HL-60 (cell line): Measurements from ENCODE around the gene ZNF503.

Experiments
- DNase-seq, 2 experiments: peaks; one replicate each; pipeline ENCODE4 v3.0.0-alpha.2; 2010 to 2020; ENCODE audit warnings: low read depth in 1 of 2, low spot score in 1 of 2
- H3K27ac ChIP-seq: fragments of 250-450 bp; sonication (Bioruptor Pico); replicated peaks from 2 replicates; pipeline ENCODE4 v1.5.1; 2020; ENCODE audit warnings: mild to moderate bottlenecking, moderate library complexity
- H3K27me3 ChIP-seq: fragments of 250-450 bp; sonication (Bioruptor Pico); 2 replicates; pipeline ENCODE4 v1.5.1; 2021; ENCODE audit warnings: mild to moderate bottlenecking, moderate library complexity; ENCODE audit not compliant: insufficient read depth, poor library complexity, severe bottlenecking
- H3K4me3 ChIP-seq: replicated peaks from 2 replicates; pipeline ENCODE4 v1.5.1; 2011; ENCODE audit warnings: mild to moderate bottlenecking, control low read depth, low read length; ENCODE audit not compliant: insufficient read depth
- GABPA ChIP-seq: IDR thresholded peaks from 2 replicates; pipeline ENCODE4 v1.6.1; 2012; ENCODE audit warnings: low read depth
- POLR2AphosphoS5 ChIP-seq: IDR thresholded peaks from 2 replicates; pipeline ENCODE4 v1.6.1; 2012; ENCODE audit warnings: low read depth
- SPI1 ChIP-seq: IDR thresholded peaks from 2 replicates; pipeline ENCODE4 v1.6.1; 2012; ENCODE audit warnings: low read depth, mild to moderate bottlenecking, borderline replicate concordance
- TF ChIP-seq, protein P1 (sequence below): IDR thresholded peaks from one replicate; pipeline ENCODE4 v1.5.1; 2011; ENCODE audit warnings: low read length, control low read depth, inconsistent platforms; ENCODE audit not compliant: insufficient read depth
- TF ChIP-seq, protein P2 (sequence below): IDR thresholded peaks from 2 replicates; pipeline ENCODE4 v1.6.1; 2012; ENCODE audit warnings: low read depth; ENCODE audit not compliant: insufficient replicate concordance

Gene ZNF503

GRCh38 chr10:75433216-75433615, 31.7 kb upstream of the ZNF503 start:
- TF ChIP-seq SPI1: no peak
- TF ChIP-seq, protein P1, sequence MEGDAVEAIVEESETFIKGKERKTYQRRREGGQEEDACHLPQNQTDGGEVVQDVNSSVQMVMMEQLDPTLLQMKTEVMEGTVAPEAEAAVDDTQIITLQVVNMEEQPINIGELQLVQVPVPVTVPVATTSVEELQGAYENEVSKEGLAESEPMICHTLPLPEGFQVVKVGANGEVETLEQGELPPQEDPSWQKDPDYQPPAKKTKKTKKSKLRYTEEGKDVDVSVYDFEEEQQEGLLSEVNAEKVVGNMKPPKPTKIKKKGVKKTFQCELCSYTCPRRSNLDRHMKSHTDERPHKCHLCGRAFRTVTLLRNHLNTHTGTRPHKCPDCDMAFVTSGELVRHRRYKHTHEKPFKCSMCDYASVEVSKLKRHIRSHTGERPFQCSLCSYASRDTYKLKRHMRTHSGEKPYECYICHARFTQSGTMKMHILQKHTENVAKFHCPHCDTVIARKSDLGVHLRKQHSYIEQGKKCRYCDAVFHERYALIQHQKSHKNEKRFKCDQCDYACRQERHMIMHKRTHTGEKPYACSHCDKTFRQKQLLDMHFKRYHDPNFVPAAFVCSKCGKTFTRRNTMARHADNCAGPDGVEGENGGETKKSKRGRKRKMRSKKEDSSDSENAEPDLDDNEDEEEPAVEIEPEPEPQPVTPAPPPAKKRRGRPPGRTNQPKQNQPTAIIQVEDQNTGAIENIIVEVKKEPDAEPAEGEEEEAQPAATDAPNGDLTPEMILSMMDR: no peak
- TF ChIP-seq, protein P2, sequence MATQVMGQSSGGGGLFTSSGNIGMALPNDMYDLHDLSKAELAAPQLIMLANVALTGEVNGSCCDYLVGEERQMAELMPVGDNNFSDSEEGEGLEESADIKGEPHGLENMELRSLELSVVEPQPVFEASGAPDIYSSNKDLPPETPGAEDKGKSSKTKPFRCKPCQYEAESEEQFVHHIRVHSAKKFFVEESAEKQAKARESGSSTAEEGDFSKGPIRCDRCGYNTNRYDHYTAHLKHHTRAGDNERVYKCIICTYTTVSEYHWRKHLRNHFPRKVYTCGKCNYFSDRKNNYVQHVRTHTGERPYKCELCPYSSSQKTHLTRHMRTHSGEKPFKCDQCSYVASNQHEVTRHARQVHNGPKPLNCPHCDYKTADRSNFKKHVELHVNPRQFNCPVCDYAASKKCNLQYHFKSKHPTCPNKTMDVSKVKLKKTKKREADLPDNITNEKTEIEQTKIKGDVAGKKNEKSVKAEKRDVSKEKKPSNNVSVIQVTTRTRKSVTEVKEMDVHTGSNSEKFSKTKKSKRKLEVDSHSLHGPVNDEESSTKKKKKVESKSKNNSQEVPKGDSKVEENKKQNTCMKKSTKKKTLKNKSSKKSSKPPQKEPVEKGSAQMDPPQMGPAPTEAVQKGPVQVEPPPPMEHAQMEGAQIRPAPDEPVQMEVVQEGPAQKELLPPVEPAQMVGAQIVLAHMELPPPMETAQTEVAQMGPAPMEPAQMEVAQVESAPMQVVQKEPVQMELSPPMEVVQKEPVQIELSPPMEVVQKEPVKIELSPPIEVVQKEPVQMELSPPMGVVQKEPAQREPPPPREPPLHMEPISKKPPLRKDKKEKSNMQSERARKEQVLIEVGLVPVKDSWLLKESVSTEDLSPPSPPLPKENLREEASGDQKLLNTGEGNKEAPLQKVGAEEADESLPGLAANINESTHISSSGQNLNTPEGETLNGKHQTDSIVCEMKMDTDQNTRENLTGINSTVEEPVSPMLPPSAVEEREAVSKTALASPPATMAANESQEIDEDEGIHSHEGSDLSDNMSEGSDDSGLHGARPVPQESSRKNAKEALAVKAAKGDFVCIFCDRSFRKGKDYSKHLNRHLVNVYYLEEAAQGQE: no peak
- no peak for TF ChIP-seq GABPA
- no peak for TF ChIP-seq POLR2AphosphoS5
- no peak for DNase-seq
- Histone ChIP-seq H3K27ac (no peak overlapping the region), H3K27me3 (no peaks in the 10 kb centered on the region), H3K4me3 (no peak overlapping the region)

DNA sequence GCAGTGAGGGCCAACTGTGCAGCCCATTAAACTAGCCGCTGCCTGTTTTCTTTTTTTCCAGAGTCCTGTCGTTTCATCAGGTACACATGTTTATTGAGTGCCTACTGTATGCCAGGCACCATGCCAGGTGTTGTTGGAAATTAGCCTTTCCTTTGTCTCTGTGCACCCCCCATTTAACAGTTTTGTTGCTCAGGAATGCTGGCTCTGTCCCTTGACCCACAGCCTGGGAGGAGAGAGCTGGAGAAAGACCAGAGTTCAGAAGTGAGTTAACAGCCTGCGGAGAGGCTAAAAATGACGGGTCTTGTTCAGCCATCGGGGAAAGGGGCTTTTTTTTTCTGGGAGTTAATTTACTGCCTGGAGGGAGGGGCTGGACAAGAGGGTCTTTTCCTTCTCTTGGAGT, 31.2 kb upstream of the ZNF503 start:
- Histone ChIP-seq H3K27ac (peak overlapping the region; percentile 99), H3K4me3 (peak overlapping the region; percentile 66; the same call in 1 of the 2 replicates), H3K27me3 (no peaks in the 10 kb centered on the region)
- TF ChIP-seq POLR2AphosphoS5: no peak
- TF ChIP-seq, protein P2: no peak
- TF ChIP-seq SPI1: no peak
- TF ChIP-seq, protein P1: no peak
- TF ChIP-seq GABPA: no peak
- no peak for DNase-seq

DNA sequence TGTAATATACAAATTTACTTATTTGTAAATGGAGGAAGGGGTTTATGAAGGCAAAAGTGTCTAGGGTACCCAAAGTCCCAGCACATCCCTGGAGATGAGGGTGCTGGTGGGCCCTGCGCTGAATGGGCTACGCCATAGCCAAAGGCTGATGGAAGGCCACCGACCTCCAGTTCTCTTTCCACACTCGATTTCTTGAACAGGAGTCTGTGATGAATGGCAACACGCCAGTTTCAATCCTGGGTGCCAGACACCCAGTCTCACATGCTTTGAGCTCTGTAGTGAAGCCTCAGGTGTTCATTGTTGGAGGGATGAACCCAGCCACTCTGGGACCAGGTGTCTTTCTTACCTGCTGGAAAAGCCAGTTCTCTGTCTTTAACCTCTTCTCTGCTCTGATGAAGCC, 30.6 kb upstream of the ZNF503 start:
- Histone ChIP-seq H3K27ac (peak overlapping the region; percentile 99), H3K27me3 (no peaks in the 10 kb centered on the region), H3K4me3 (peak overlapping the region; percentile 66)
- peak in 1 of 2 experiments; percentile 24 for DNase-seq
- TF ChIP-seq SPI1 (no peak), POLR2AphosphoS5 (no peak), GABPA (no peak)
- TF ChIP-seq, protein P1: no peak
- TF ChIP-seq, protein P2: no peak
